ENCODE measurements around the gene RBCK1.

GRCh38 chr20:407953-408842 is at the start of gene RBCK1:
- TF ChIP-seq ZFP3 (CRISPR knock-in tag; IDR thresholded peaks at IDR 0.05) (no peak), PATZ1 (CRISPR knock-in tag; IDR thresholded peaks at IDR 0.05; ENCODE audit: borderline replicate concordance) (no peak), CREB5 (CRISPR knock-in tag; IDR thresholded peaks at IDR 0.05; ENCODE audit: low read depth) (no peak), OSR1 (CRISPR knock-in tag; IDR thresholded peaks at IDR 0.05) (no peak), ZNF8 (CRISPR knock-in tag; IDR thresholded peaks at IDR 0.05) (no peak), ZC3H10 (CRISPR knock-in tag; IDR thresholded peaks at IDR 0.05) (no peak), POU6F1 (CRISPR knock-in tag; IDR thresholded peaks at IDR 0.05; ENCODE audit: borderline replicate concordance, low read depth) (no peak), TCF4 (CRISPR knock-in tag; IDR thresholded peaks at IDR 0.05; ENCODE audit: borderline replicate concordance) (no peak), TOX (CRISPR knock-in tag; IDR thresholded peaks at IDR 0.05; ENCODE audit: borderline replicate concordance) (no peak), ZNF70 (CRISPR knock-in tag; IDR thresholded peaks at IDR 0.05) (no peak), ZFP30 (CRISPR knock-in tag; IDR thresholded peaks at IDR 0.05) (no peak)

All from SK-N-SH treated with all-trans-retinoic acid at 6 μM for 48 hours (cell line).